Glutamatergic neuron (in vitro differentiated cells): Measurements from ENCODE around the gene P4HA1. TPM values are rescaled to one million over a fixed set of nuclear protein-coding genes. Genes with fewer than 3 reads are reported as not detected.

Experiments used
- DNase-seq: peaks from one replicate; pipeline ENCODE4 v3.0.0; 2022
- H3K27ac Mint-ChIP-seq: one replicate; pipeline ENCODE4 v1.8.0; 2020; ENCODE audit warnings: mild to moderate bottlenecking, mixed read lengths, inconsistent platforms; ENCODE audit not compliant: unreplicated experiment
- H3K27me3 Mint-ChIP-seq: one replicate; pipeline ENCODE4 v1.8.0; 2020; ENCODE audit warnings: mild to moderate bottlenecking, moderate library complexity, mixed read lengths, inconsistent platforms; ENCODE audit not compliant: unreplicated experiment
- H3K36me3 Mint-ChIP-seq: one replicate; pipeline ENCODE4 v1.8.0; 2020; ENCODE audit warnings: mild to moderate bottlenecking, mixed read lengths, inconsistent platforms; ENCODE audit not compliant: unreplicated experiment
- H3K4me1 Mint-ChIP-seq: one replicate; pipeline ENCODE4 v1.8.0; 2020; ENCODE audit warnings: mild to moderate bottlenecking, low read depth, mixed read lengths, inconsistent platforms; ENCODE audit not compliant: unreplicated experiment
- H3K4me3 Mint-ChIP-seq: one replicate; pipeline ENCODE4 v1.8.0; 2020; ENCODE audit warnings: mild to moderate bottlenecking, mixed read lengths, inconsistent platforms; ENCODE audit not compliant: unreplicated experiment
- H3K9me3 Mint-ChIP-seq: one replicate; pipeline ENCODE4 v1.8.0; 2020; ENCODE audit warnings: mild to moderate bottlenecking, moderate library complexity, mixed read lengths, inconsistent platforms; ENCODE audit not compliant: unreplicated experiment
- long read RNA-seq: library from polyadenylated mRNA; unstranded; transcript quantifications from one replicate; pipeline ENCODE4 v2.0.0, GENCODE V29; 2020; ENCODE audit not compliant: unreplicated experiment
- total RNA-seq: library from RNA; stranded (reverse); fragmentation: NEBNext Ultra II Directional; extraction: Animal tissue kit (Norgen Biotek cat#: 25700); gene quantifications from one replicate; pipeline ENCODE4 v1.2.1, GENCODE V29; 2021; ENCODE audit not compliant: unreplicated experiment
- TF ChIP-seq, protein P1 (sequence below): fragments of 200-600 bp; sonication (generic); IDR thresholded peaks from one replicate; pipeline ENCODE4 v1.5.0; 2021; ENCODE audit not compliant: partially characterized antibody, unreplicated experiment

P4HA1 gene
- total RNA-seq, result 3.5 TPM
- long read RNA-seq, partial matches to known transcripts, result 1 of 2 reads
- long read RNA-seq, other reads (novel, unspliced or antisense), result 0 of 2 reads

DNA sequence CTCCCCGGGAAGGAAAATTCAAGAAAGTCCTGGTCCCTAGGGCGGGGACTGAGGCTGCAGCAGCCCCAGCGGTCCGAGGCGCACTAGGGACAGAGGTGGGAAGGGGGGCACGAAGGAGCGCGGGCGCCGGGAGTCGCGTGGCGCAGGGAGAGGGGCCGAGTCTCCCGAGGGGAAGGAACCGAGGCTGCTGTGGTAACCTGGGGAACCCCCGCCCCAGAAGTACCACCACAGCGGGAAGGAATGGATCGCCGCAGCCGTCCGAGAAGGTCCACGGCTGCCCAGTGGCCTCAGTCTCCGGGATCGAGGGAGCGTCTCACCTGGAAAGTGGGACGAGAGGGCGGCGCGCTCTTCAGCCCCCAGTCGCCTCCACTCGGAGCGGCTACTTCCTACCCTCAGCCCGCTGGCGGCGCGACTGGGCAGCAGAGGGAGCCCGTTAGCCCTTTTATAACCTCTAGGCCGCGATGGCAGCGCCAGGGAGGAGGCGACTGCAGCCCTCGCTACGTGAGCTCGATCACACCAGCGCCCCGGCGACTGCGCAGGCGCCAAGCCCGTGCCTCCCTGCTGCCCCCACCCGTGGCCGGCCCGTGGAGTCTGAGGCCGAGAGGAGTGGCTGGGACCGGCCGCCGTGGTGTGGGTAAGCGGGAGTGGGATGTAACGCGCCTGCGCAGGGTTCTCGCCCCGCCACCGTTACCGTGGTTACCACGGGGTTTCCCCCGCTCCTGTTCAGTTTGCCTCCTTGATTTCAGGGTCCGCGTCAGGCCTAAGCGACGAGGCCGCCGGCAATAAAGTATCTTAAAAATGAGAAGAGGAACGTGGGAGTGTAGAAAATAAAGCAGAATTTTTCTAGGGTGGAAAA lies at the start of gene P4HA1:
Gene P4HA1, minus strand, starts transcription at position 418 of the 856 bp plus-strand sequence. CDS start 21,983 bp downstream, outside the sequence.
- peak; percentile 98 for DNase-seq
- Mint-ChIP-seq H3K36me3 (no peaks in the 10 kb centered on the region), H3K9me3 (no peaks in the 10 kb centered on the region), H3K27ac (peak within 1 kb of the TSS; percentile 70), H3K4me3 (peak within 1 kb of the TSS; percentile 99), H3K27me3 (peaks cover 1% of the 10 kb centered on the region), H3K4me1 (peaks cover 2% of the 10 kb centered on the region)
- TF ChIP-seq, protein P1, sequence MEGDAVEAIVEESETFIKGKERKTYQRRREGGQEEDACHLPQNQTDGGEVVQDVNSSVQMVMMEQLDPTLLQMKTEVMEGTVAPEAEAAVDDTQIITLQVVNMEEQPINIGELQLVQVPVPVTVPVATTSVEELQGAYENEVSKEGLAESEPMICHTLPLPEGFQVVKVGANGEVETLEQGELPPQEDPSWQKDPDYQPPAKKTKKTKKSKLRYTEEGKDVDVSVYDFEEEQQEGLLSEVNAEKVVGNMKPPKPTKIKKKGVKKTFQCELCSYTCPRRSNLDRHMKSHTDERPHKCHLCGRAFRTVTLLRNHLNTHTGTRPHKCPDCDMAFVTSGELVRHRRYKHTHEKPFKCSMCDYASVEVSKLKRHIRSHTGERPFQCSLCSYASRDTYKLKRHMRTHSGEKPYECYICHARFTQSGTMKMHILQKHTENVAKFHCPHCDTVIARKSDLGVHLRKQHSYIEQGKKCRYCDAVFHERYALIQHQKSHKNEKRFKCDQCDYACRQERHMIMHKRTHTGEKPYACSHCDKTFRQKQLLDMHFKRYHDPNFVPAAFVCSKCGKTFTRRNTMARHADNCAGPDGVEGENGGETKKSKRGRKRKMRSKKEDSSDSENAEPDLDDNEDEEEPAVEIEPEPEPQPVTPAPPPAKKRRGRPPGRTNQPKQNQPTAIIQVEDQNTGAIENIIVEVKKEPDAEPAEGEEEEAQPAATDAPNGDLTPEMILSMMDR, result peak; percentile 58

DNA sequence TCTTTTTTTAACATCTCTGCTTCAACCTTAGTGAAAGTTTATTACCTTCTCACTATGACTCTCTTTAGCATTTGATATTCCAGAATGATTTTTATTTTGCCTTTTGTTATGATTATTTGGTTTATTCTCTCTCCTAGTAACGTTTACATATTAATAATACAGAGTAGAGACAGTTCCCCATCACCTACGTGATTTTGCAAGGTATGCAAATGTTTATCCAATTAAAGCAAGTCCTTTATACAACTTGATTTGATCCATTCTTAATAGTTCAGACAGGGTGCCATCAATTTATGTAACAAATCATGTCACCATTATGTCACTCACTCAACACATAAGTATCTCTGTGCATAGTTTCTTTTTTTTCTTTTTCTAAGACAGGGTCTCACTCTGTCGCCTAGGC lies 44.9 kb upstream of the P4HA1 start:
- TF ChIP-seq, protein P1, result no peak
- no peaks in the 10 kb centered on the region for H3K9me3 Mint-ChIP-seq
- no peak for DNase-seq
- no peaks in the 10 kb centered on the region for H3K4me1 Mint-ChIP-seq
- no peaks in the 10 kb centered on the region for H3K27me3 Mint-ChIP-seq
- no peak overlapping the region for H3K4me3 Mint-ChIP-seq
- no peaks in the 10 kb centered on the region for H3K36me3 Mint-ChIP-seq
- no peak overlapping the region for H3K27ac Mint-ChIP-seq

DNA sequence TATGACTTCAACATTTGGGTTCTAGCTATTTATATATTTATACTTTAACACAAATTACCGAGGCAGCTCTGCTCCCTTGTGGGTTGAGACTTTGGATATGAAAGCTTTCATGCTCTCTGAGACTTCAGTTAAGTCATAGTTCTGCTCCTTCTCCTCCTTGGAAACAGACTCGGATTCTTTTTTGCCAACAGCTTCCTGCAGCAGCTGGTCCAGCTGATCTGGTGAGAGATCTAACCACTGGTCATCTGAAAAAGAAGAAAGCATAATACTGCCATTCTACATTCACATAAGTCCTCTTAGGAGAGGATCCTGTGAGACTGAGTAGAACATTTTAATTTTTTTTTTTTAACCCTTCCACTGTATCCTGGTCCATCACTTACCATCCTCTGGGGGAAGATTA lies 42.6 kb upstream of the P4HA1 start:
- H3K36me3 Mint-ChIP-seq, result no peaks in the 10 kb centered on the region
- no peak overlapping the region for H3K4me3 Mint-ChIP-seq
- TF ChIP-seq, protein P1, result no peak
- H3K27ac Mint-ChIP-seq, result no peak overlapping the region
- no peak for DNase-seq
- H3K4me1 Mint-ChIP-seq, result no peaks in the 10 kb centered on the region
- no peaks in the 10 kb centered on the region for H3K9me3 Mint-ChIP-seq
- no peaks in the 10 kb centered on the region for H3K27me3 Mint-ChIP-seq

DNA sequence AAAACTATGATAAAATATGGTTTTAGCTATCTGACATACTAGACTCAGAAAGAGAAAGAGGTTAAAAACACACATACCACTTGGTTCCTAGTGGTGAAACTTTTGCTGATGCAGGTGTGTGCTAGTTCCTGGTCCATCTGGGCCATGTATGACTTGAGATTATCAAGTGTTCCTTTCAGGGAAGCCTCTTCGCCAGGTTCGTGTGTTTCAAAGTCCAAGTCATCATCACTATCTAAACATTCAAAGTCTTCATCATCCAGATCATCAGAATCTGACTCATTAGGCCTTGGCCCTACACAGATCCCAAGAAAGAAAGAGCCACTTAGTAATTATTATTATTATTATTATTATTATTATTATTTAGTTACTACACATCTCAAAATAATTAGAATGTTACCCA lies 40.0 kb upstream of the P4HA1 start:
- H3K27ac Mint-ChIP-seq, result no peak overlapping the region
- no peak overlapping the region for H3K4me3 Mint-ChIP-seq
- no peak for DNase-seq
- H3K9me3 Mint-ChIP-seq, result no peaks in the 10 kb centered on the region
- TF ChIP-seq, protein P1, result no peak
- H3K36me3 Mint-ChIP-seq, result no peaks in the 10 kb centered on the region
- no peaks in the 10 kb centered on the region for H3K27me3 Mint-ChIP-seq
- H3K4me1 Mint-ChIP-seq, result peaks cover 2% of the 10 kb centered on the region

DNA sequence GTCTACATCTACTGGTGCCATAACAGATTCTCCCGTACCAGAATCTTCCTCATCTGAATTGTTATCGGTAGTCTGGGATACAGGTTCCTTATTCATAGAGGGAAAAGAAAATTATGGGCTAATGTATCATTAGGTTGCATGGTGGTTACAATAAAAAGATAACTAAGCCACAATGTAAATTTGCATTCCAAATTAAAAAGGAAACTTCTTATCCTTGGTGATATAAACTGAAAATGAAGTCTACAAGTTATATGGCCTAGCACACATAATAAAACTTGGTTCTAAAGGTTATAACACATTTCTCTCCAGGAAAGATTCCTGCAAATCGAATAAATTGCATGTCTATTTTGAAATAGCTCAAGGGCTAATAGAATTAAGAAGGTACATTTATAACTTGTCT lies 38.1 kb upstream of the P4HA1 start:
- Mint-ChIP-seq H3K4me1 (peaks cover 2% of the 10 kb centered on the region), H3K27me3 (no peaks in the 10 kb centered on the region), H3K36me3 (no peaks in the 10 kb centered on the region), H3K27ac (no peak overlapping the region), H3K9me3 (no peaks in the 10 kb centered on the region), H3K4me3 (no peak overlapping the region)
- TF ChIP-seq, protein P1, result no peak
- no peak for DNase-seq
